ENCODE results near the gene SOST. TPM values are rescaled to one million over a fixed set of nuclear protein-coding genes. Genes with fewer than 3 reads are reported as not detected.

Gene SOST
- total RNA-seq, 1 donor from 2014 or later = not detected

DNA sequence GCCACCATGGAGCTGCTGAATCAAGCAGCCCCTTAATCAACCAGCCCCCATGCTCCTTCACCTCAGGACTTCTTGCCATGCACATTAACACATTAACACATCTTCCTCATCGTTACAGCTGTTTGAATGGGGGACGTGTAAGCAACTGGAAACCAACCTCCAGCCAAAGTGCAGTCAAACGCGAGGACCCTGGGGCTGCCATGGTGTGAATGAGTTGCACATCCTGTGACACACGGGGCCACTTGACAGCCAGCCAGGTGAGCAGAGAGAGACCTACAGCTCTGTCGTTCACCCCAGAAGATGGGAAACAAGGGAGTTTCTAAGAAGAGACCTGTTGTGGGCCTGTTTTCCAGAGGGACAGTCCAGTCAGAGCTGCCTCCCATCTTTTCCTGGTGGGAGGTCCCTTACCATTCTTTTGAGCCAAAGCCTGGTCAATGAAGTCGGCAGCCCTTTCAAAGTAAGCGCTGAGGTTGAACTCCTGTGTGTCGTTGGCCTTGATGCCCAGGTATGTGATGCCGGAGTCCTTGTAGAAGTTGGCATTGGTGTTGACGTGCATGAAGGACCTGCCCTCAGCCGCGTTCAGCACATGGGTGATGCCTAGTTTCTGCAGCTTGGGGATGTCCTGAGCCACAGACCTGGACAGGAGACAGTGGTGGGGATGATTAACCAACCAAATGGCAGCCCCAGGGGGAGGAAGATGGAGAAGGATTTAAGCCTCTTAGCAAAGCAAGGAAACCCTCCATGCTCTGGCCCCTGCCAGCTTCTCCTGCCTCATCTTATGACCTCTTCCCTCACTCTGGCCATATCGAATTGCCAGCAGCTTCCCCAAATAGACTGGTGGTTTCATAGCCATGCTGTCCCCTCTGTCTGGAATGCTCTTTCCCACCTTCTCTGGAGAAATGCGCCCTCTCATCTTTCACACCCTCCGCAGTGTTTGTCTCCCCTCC is 16.0 kb upstream of the SOST start:
- Histone ChIP-seq H3K27ac (no peak overlapping the region), H3K4me3 (no peak overlapping the region), H3K36me3 (peaks cover 71% of the 10 kb centered on the region), H3K27me3 (ENCODE audit: low read depth) (no peaks in the 10 kb centered on the region), H3K9me3 (no peaks in the 10 kb centered on the region), H3K4me1 (peaks cover 48% of the 10 kb centered on the region)
- DNase-seq = no peak
- TF ChIP-seq, protein P1, sequence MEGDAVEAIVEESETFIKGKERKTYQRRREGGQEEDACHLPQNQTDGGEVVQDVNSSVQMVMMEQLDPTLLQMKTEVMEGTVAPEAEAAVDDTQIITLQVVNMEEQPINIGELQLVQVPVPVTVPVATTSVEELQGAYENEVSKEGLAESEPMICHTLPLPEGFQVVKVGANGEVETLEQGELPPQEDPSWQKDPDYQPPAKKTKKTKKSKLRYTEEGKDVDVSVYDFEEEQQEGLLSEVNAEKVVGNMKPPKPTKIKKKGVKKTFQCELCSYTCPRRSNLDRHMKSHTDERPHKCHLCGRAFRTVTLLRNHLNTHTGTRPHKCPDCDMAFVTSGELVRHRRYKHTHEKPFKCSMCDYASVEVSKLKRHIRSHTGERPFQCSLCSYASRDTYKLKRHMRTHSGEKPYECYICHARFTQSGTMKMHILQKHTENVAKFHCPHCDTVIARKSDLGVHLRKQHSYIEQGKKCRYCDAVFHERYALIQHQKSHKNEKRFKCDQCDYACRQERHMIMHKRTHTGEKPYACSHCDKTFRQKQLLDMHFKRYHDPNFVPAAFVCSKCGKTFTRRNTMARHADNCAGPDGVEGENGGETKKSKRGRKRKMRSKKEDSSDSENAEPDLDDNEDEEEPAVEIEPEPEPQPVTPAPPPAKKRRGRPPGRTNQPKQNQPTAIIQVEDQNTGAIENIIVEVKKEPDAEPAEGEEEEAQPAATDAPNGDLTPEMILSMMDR (IDR thresholded peaks at IDR 0.05) = no peak
- ATAC-seq = no peak
- intact Hi-C loops (cut with DNase I) = no loop called here

DNA sequence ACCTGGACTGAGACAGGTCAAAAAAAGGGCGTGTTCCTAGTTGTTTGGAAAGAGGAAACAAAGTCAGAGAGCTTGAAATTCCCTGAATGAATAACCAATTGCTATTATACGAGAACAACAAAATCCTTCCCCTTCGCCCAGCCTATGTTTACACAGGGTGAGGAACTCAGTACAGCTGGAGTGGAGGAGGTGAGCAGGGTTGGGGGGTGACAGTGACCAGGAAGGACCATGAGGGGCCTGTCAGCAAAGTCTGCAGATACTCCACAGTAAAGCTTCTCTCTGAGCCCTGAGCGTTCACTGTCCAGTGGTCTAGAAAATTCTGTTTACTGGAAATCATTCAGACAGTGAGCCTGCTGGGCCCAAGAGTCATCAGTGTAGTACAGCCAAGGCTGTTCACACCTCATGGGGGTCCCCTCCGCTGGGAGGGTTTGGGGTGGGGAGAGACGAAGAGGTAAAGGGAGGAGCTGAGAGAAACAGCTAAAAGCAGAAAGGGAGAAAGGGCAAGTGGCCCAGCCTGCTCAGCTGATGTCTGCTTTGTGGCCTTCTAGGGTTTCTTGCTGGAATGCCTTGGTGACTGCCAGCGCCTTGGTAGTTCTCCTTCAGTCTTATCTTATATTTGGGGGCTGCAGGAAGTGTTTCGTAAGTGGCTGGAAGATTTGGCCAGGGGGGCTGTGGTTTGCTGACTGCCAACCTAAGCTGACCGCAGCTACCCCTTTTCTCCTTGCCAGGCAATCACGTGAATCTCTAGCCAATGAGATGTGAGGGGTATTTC is 14.5 kb upstream of the SOST start:
- DNase-seq (peak; percentile 60), ATAC-seq (no peak)
- no peaks in the 10 kb centered on the region for H3K27me3 ChIP-seq (ENCODE audit: low read depth)
- peaks cover 60% of the 10 kb centered on the region for H3K4me1 ChIP-seq
- intact Hi-C loops (cut with DNase I) = no loop called here
- H3K9me3 ChIP-seq = no peaks in the 10 kb centered on the region
- H3K4me3 ChIP-seq = no peak overlapping the region
- H3K36me3 ChIP-seq = peaks cover 86% of the 10 kb centered on the region
- H3K27ac ChIP-seq = peak overlapping the region; percentile 41
- TF ChIP-seq, protein P1 (IDR thresholded peaks at IDR 0.05) = no peak

DNA sequence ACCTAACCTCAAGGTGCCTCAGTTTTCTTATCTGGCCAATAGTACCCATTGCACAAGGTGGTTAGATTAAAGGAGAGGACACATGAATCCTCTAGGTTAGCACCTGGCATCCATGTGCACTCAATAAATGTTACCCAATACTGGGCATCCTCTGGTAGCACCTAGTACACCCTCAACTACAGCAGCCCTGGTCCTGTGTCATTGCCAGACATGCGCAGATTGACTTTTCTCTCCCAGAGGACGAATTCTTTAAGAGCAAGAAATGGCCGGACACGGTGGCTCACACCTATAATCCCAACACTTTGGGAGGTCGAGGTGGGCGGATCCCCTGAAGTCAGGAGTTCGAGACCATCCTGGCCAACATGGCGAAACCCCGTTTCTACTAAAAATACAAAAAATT is 12.9 kb upstream of the SOST start:
- intact Hi-C loops (cut with DNase I) = no loop called here
- DNase-seq = no peak
- peaks cover 60% of the 10 kb centered on the region for H3K4me1 ChIP-seq

DNA sequence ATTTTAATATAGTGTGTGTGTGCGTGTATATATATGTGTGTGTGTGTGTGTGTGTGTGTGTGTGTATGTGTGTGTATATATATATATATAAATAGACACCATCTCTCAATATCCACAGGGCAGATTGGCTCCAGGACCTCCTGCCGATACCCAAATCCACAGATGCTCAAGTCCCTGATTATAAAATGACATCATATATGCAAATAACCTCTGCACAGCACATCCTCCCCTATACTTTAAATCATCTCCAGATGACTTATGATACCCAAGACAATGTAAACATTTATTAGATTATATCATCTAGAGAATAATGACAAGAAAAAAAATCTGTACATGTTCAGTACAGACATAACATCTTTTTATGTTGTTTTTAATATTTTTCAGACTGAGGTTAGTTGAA is 12.4 kb upstream of the SOST start:
- intact Hi-C loops (cut with DNase I) = no loop called here
- no peaks in the 10 kb centered on the region for H3K9me3 ChIP-seq
- H3K36me3 ChIP-seq = peaks cover 81% of the 10 kb centered on the region

More for the DNA sequence above, 12.9 kb upstream of the SOST start:
- peaks cover 86% of the 10 kb centered on the region for H3K36me3 ChIP-seq
- H3K27ac ChIP-seq = no peak overlapping the region
- no peak for ATAC-seq
- no peaks in the 10 kb centered on the region for H3K27me3 ChIP-seq (ENCODE audit: low read depth)
- H3K4me3 ChIP-seq = no peak overlapping the region
- no peaks in the 10 kb centered on the region for H3K9me3 ChIP-seq
- TF ChIP-seq, protein P1 (IDR thresholded peaks at IDR 0.05) = no peak

DNA sequence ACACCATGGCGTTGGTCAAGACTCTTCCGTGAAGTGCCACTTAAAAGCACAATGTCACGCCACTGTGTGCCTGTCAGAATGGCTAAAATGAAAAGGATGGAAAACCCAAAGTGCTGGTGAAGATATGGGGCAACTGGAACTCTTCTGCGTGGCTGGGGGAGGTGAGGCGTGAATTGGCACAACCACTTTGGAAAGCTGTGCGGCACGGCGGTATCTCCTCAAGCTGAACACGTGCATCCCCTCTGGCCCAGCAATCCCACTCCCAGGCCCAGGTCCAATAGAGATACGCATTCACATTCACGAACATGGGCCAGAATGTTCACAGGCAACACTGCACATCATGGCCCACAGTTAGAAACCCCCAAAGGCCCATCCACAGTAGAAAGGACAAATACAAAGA is 11.3 kb upstream of the SOST start:
- Histone ChIP-seq H3K4me1 (peaks cover 47% of the 10 kb centered on the region), H3K9me3 (no peaks in the 10 kb centered on the region), H3K36me3 (peaks cover 70% of the 10 kb centered on the region), H3K4me3 (no peak overlapping the region), H3K27ac (no peak overlapping the region), H3K27me3 (ENCODE audit: low read depth) (no peaks in the 10 kb centered on the region)
- DNase-seq = no peak
- intact Hi-C loops (cut with DNase I) = loop anchor here (10.0 kb wide), 2 partner anchors 75 to 195 kb away; no protein-coding TSS in a partner anchor
- TF ChIP-seq, protein P1 (IDR thresholded peaks at IDR 0.05) = no peak
- no peak for ATAC-seq

More for the DNA sequence above, 12.4 kb upstream of the SOST start:
- H3K4me3 ChIP-seq = no peak overlapping the region
- peaks cover 55% of the 10 kb centered on the region for H3K4me1 ChIP-seq
- TF ChIP-seq, protein P1 (IDR thresholded peaks at IDR 0.05) = no peak
- H3K27ac ChIP-seq = no peak overlapping the region
- DNase-seq = no peak
- no peak for ATAC-seq
- no peaks in the 10 kb centered on the region for H3K27me3 ChIP-seq (ENCODE audit: low read depth)
